Myocyte (in vitro differentiated cells): Measurements from ENCODE around the gene MBD3L2B. TPM values are rescaled to one million over a fixed set of nuclear protein-coding genes. Genes with fewer than 3 reads are reported as not detected.
"Not testable (repeated sequence)": the region's sequence is repeated elsewhere in the genome, so short reads cannot be mapped to it uniquely, and the experiment has no call there.

Source experiments
- DNase-seq: peaks from one replicate; pipeline ENCODE4 v3.0.0-alpha.2; 2012; ENCODE audit warnings: low read depth
- polyA plus RNA-seq: library from polyadenylated mRNA; unstranded; fragments of >200 nt; gene quantifications from one replicate; pipeline ENCODE4 v1.2.1, GENCODE V29; 2012; ENCODE audit warnings: missing spikeins
- total RNA-seq: library from RNA; depleted of rRNA; stranded (reverse); fragments of >200 nt; gene quantifications from 2 replicates; pipeline ENCODE4 v1.2.3, GENCODE V29; 2014

The MBD3L2B gene
- total RNA-seq, result not detected in 2 replicates
- not detected for polyA plus RNA-seq

- not testable (repeated sequence) for DNase-seq
These were observed at the start of gene MBD3L2B for GRCh38 chr19:7021331-7021730. MBD3L2B (minus strand) TSS chr19:7021431; CDS start chr19:7021397, 34 bp downstream.

- no peak for DNase-seq
These were observed 48.6 kb upstream of the MBD3L2B start for GRCh38 chr19:7069904-7070226.

DNA sequence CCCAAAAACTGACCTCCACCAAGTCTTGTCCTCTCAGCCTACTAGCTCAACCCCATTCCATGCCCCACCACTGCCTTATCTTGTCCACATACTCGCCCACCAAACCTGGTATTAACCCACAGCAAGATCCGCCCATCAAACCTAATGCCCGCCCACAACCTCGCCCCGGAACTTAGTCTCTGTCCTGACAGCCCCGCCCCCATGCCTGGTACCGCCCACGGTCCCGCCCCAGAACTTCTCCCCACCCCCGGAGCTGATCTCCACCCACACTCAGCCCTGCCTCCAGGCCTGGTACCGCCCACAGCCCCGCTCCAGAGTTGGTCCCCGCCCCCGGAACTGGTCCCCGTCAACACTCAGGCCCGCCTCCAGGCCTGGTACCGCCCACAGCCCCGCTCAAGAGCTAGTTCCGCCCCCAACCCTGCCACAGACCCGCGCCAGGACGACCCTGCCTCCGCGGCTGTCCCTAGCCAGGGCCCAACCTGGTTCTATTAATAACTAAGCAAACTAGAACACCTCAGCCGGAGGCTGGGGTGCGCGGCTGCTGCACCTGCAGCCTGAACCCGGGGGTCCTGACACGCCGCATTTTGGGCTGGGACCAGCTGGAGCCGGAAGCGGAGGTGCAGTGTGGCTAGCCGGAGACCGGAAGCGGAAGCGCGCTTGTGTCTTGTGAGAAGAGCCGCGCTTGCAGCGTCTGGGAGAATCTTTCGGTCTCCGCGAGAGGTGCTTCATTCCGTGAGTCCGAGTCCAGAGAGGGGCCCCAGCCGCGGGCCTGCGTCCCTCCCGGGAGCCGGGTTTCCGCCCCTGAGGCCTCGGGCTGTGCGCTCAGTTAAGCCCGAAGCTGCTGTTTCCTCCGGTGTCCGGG lies 48.0 kb upstream of the MBD3L2B start, which contains the start of gene ZNF557:
Gene ZNF557 (plus strand): TSS at position 662 of the 862 bp plus-strand sequence. CDS start 5,372 bp downstream, outside the sequence.
- DNase-seq, result peak; percentile 98

DNA sequence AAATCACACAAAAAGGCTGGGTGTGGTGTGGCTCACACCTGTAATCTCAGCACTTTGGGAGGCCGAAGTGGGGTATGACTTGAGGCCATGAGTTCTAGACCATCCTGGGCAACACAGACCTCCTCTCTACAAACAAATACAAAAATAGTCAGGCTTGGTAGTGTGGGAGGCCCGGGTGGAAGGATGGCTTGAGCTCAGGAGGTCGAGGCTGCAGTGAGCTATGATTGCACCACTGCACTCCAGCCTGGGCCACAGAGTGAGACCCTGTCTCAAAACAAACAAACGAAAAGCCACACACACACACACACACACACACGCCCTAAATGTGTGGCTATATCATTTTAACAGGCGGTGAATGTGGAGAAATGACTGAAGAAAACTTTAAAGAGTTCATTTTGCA lies 47.4 kb upstream of the MBD3L2B start:
- no peak for DNase-seq

DNA sequence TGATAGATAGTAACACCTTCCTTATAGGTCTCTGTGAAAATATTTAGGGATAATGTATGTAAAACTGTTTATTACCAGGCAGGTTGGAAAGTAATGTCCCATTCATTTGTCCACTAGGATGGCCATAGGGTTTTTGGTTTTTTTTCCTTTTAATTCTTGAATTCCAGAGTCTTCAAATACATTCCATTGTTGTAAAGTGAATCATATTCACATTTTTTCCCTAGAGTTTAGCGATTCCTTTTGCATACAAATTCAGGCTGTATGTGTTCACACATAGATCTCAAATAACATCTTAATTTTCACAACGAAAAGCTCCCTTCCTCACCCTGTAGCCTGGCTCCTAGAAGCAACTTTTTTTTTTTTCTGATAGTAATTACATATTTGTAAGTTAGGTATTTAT lies 46.5 kb upstream of the MBD3L2B start:
- peak; percentile 5 for DNase-seq

GRCh38 chr19:7067122-7067521 lies 45.9 kb upstream of the MBD3L2B start:
- DNase-seq, result not testable (repeated sequence)

DNA sequence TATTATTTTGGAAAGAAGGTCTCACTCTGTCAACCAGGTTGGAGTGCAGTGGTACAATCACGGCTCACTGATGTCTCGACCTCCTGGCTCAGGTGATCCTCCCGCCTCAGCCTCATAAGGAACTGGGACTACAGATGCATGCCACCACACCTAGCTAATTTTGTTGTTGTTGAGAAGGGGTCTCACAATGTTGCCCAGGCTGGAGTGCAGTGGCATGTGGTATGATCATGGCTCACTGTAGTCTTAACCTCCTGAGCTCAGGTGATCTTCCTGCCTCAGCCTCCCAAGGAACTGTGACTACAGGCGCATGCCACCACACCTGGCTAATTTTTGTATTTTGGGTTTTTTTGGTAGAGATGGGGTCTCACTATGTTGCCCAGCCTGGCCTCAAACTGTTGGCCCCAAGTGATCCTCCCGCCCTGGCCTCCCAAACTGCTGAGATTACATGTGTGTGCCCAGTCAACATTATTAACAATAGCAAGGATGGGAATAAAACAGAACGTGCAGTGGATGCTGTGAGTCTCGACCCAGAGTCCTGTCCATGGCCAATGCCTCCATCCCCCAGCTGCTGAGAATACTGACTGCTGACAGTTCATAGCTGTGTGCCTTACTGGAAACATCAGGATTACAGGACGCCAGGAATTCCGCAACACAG lies 42.7 kb upstream of the MBD3L2B start:
- no peak for DNase-seq

DNA sequence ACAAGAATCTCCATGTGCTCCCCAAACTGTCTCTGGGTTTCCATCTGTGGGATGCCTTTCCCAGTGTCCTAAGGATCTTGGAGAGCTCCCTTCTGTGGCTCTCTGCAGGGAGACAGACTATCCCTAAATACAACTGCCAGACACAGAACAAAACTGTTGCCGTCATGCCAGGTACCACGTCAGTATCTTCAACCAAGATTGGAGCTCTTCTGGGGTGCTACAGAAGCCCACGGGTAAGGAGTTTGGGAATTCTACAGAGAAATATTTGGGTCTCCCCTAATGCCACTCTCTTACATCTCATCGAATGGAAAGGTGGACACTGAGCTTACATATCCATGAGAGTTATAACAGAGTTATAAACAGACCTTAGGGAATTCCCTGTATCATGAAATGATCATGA lies 42.1 kb upstream of the MBD3L2B start:
- DNase-seq, result peak; percentile 13

- DNase-seq, result not testable (repeated sequence)
These were observed 38.7 kb upstream of the MBD3L2B start for GRCh38 chr19:7059977-7060376.

- DNase-seq, result not testable (repeated sequence)
These were observed 37.3 kb upstream of the MBD3L2B start, which contains the start of gene MBD3L3 for GRCh38 chr19:7058576-7058975. MBD3L3 (minus strand) TSS chr19:7058676; CDS start chr19:7058605, 71 bp downstream.

DNA sequence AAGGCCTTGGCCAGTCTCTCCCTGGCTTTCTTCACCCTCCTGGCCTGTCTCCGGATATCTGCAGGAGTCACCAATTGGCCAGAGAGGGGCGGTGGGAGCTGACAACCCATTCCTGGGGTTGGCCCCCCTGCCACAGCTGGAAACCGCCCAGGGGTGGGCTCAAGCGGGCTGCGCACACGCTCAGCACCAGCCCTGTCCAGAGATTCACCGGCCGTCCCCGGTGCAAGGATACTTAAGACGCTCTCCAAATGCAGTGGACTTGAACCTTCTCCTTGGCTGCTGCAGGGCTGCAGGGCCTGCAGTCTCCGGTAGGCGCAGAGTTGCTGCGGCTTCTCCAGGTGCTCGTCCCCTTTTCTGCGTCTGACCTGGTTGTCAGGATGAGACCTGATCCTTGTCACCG lies 35.1 kb upstream of the MBD3L2B start:
- not testable (repeated sequence) for DNase-seq

GRCh38 chr19:7055679-7056078 lies 34.4 kb upstream of the MBD3L2B start:
- DNase-seq, result not testable (repeated sequence)

GRCh38 chr19:7054635-7055368 lies 33.6 kb upstream of the MBD3L2B start:
- not testable (repeated sequence) for DNase-seq

DNA sequence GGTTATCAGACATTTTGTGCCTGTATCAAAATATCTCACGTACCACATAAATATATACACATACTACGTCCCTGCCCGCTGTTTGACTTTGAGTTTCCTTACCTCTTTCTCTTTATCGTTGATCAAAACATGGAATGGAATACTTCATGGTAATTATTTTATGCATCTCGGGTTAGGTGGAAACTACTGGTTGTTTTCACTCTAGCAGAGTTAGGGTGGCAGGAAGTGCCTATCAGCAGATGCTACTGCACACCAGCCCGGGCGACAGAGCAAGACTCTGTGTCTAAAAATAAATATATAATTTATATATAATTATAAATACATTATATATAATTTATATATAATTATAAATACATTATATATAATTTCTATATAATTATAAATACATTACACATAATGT lies 31.7 kb upstream of the MBD3L2B start:
- DNase-seq, result not testable (repeated sequence)

DNA sequence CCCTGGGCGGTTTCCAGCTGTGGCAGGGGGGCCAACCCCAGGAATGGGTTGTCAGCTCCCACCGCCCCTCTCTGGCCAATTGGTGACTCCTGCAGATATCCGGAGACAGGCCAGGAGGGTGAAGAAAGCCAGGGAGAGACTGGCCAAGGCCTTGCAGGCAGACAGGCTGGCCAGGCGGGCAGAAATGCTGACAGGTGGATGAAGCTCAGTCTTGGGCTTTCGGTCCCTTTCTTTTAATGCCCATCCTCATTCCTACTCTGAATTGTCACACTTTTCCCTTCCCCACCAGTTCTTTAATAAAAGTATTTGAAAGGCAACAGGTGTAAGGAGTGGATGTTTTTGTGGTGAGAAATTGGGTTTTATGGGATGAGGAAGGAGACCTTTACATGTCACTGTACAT lies 30.2 kb upstream of the MBD3L2B start:
- not testable (repeated sequence) for DNase-seq

DNA sequence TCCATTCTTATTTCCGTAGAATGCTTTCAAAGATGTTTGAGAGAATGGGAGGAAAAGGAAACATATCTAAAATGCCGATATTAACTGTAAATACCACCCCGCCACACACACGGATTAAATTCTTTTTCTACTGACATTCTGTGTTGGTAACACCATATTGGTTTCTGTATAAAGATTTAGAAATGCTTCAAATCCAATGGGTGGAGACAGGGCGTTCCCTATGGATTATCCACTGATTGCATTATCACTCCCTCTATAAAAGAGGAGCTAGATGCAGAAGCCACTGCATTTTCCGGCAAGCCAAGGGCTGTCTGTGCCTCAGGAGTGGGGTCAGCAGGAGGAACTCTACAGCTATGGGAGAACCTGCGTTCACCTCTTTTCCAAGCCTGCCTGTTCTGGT lies 27.8 kb upstream of the MBD3L2B start, which contains the start of gene MBD3L2:
Gene MBD3L2 (plus strand): TSS at position 301 of the 400 bp plus-strand sequence. CDS start 53 bp downstream, at position 354.
- not testable (repeated sequence) for DNase-seq

DNA sequence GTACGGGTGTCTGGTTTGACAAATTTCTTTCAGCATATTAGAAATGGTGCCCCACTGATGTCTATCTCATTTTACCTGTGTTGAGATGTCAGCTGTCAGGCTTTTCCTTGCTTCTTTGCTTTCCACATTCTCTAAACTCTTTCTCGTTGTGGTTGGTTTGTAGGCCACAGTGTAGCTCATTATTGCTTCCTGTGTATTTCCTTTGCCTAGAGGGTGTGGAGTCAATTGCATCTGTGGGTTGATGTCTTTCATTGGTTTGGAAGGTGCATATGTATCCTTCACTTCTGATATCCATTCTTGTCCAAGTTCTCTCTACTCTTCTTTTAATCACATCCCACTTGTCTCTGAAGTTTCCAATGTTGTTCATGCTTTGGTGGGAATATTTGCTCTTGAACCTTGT lies 20.3 kb upstream of the MBD3L2B start:
- DNase-seq, result not testable (repeated sequence)

DNA sequence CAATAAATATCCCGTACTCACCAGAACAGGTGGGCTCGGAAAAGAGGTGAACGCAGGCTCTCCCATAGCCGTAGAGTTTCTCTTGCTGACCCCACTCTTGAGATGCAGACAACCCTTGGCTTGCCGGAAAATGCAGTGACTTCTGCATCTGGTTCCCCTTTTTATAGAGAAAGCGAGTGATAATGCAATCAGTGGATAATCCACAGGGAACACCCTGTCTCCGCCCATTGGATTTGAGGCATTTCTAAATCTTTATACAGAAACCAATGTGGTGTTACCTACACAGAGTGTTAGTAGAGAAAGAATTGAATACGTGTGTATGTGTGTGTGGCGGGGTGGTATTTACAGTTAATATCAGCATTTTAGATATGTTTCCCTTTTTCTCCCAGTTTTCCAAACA lies 18.8 kb upstream of the MBD3L2B start, which contains the start of gene MBD3L4:
Gene MBD3L4 (minus strand): TSS at position 101 of the 400 bp plus-strand sequence. CDS start 35 bp downstream, at position 66.
- DNase-seq, result not testable (repeated sequence)

DNA sequence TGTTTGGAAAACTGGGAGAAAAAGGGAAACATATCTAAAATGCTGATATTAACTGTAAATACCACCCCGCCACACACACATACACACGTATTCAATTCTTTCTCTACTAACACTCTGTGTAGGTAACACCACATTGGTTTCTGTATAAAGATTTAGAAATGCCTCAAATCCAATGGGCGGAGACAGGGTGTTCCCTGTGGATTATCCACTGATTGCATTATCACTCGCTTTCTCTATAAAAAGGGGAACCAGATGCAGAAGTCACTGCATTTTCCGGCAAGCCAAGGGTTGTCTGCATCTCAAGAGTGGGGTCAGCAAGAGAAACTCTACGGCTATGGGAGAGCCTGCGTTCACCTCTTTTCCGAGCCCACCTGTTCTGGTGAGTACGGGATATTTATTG lies 9.0 kb upstream of the MBD3L2B start, which contains the start of gene MBD3L5:
Gene MBD3L5 (plus strand): TSS at position 301 of the 400 bp plus-strand sequence. CDS start 34 bp downstream, at position 335.
- DNase-seq, result not testable (repeated sequence)

DNA sequence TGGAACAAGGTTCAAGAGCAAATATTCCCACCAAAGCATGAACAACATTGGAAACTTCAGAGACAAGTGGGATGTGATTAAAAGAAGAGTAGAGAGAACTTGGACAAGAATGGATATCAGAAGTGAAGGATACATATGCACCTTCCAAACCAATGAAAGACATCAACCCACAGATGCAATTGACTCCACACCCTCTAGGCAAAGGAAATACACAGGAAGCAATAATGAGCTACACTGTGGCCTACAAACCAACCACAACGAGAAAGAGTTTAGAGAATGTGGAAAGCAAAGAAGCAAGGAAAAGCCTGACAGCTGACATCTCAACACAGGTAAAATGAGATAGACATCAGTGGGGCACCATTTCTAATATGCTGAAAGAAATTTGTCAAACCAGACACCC lies 7.6 kb upstream of the MBD3L2B start:
- DNase-seq, result not testable (repeated sequence)

DNA sequence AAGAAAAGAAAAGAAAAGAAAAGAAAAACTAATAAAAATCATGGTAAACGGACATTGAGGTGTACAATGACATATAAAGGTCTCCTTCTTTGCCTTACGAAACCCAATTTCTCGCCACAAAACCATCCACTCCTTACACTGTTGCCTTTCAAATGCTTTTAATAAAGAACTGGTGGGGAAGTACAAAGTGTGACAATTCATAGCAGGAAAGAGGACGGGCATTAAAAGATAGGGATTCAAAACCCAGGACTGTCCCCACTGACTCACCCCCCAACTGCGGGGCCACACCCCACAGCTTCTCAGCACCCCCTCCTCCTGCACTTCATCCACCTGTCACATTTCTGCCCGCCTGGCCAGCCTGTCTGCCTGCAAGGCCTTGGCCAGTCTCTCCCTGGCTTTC lies 2.4 kb downstream of the MBD3L2B start:
- no peak for DNase-seq
